GM18502 (cell line): Measurements from ENCODE around the gene TMEM86B.
"Not testable (repeated sequence)": the region's sequence is repeated elsewhere in the genome, so short reads cannot be mapped to it uniquely, and the experiment has no call there.

Source experiments
- ATAC-seq: cut with Tn5 transposase; IDR thresholded peaks from one replicate; pipeline ENCODE4 v1.9.1; 2021; ENCODE audit warnings: mild to moderate bottlenecking; ENCODE audit not compliant: unreplicated experiment, poor library complexity

Gene TMEM86B

GRCh38 chr19:55224679-55225414, 3.7 kb downstream of the TMEM86B start:
- ATAC-seq = not testable (repeated sequence)

GRCh38 chr19:55224038-55224665, 4.4 kb downstream of the TMEM86B start:
- no peak for ATAC-seq

GRCh38 chr19:55223291-55224037, 5.1 kb downstream of the TMEM86B start:
- ATAC-seq = no peak

- no peak for ATAC-seq
These were observed 8.0 kb downstream of the TMEM86B start for GRCh38 chr19:55220525-55220924.

- no peak for ATAC-seq
These were observed 11.9 kb downstream of the TMEM86B start for GRCh38 chr19:55216461-55217198.

GRCh38 chr19:55213547-55213946, 15.0 kb downstream of the TMEM86B start:
- no peak for ATAC-seq

GRCh38 chr19:55212447-55212846, 16.1 kb downstream of the TMEM86B start:
- no peak for ATAC-seq

GRCh38 chr19:55209693-55210472, 18.7 kb downstream of the TMEM86B start:
- ATAC-seq = no peak

GRCh38 chr19:55208880-55209692, 19.5 kb downstream of the TMEM86B start, which contains the start of gene PTPRH:
Gene PTPRH, minus strand, starts transcription at chr19:55209501. Its CDS starts 68 bp downstream, at chr19:55209433.
- no peak for ATAC-seq

- ATAC-seq = no peak
These were observed 21.7 kb downstream of the TMEM86B start for GRCh38 chr19:55206664-55207500.

GRCh38 chr19:55202199-55202598, 26.4 kb downstream of the TMEM86B start:
- not testable (repeated sequence) for ATAC-seq

- ATAC-seq = no peak
These were observed 28.9 kb downstream of the TMEM86B start for GRCh38 chr19:55199620-55200204.

GRCh38 chr19:55198651-55199050, 29.9 kb downstream of the TMEM86B start:
- no peak for ATAC-seq

GRCh38 chr19:55197528-55197927, 31.0 kb downstream of the TMEM86B start:
- ATAC-seq = no peak

GRCh38 chr19:55196803-55197202, 31.8 kb downstream of the TMEM86B start:
- ATAC-seq = no peak

- ATAC-seq = no peak
These were observed 35.1 kb downstream of the TMEM86B start for GRCh38 chr19:55193481-55193880.

- ATAC-seq = no peak
These were observed 39.1 kb downstream of the TMEM86B start for GRCh38 chr19:55189403-55189835.

GRCh38 chr19:55188625-55189024, 39.9 kb downstream of the TMEM86B start:
- no peak for ATAC-seq
